CD4-positive, alpha-beta T cell treated with Interleukin-4 for 4 hours (primary cell): ENCODE data around the gene REEP5.
"Not testable (repeated sequence)": the region's sequence is repeated elsewhere in the genome, so short reads cannot be mapped to it uniquely, and the experiment has no call there.

Experiments used
- DNase-seq: peaks from one replicate; pipeline ENCODE4 v3.0.0-alpha.2; 2020

REEP5 gene

GRCh38 chr5:112931473-112931872, 9.4 kb upstream of the REEP5 start:
- no peak for DNase-seq

DNA sequence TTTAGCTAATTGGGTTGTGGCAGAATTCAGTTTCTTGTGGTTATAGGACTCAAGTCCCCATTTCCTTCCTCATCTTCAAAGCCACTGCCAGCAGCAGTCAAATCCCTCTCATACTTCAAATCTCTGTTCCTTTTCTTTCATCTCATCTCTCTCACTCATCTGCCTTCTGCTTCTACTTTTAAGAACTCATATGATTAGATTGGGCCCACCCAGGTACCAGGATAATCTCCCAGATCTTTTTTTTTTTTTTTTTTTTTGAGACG, 8.0 kb upstream of the REEP5 start:
- peak; percentile 63 for DNase-seq

- peak; percentile 41 for DNase-seq
Measured at GRCh38 chr5:112929336-112930081, 7.5 kb upstream of the REEP5 start.

GRCh38 chr5:112923988-112924387, 2.0 kb upstream of the REEP5 start:
- no peak for DNase-seq

GRCh38 chr5:112923148-112923917, 1.3 kb upstream of the REEP5 start:
- DNase-seq = peak; percentile 56

DNA sequence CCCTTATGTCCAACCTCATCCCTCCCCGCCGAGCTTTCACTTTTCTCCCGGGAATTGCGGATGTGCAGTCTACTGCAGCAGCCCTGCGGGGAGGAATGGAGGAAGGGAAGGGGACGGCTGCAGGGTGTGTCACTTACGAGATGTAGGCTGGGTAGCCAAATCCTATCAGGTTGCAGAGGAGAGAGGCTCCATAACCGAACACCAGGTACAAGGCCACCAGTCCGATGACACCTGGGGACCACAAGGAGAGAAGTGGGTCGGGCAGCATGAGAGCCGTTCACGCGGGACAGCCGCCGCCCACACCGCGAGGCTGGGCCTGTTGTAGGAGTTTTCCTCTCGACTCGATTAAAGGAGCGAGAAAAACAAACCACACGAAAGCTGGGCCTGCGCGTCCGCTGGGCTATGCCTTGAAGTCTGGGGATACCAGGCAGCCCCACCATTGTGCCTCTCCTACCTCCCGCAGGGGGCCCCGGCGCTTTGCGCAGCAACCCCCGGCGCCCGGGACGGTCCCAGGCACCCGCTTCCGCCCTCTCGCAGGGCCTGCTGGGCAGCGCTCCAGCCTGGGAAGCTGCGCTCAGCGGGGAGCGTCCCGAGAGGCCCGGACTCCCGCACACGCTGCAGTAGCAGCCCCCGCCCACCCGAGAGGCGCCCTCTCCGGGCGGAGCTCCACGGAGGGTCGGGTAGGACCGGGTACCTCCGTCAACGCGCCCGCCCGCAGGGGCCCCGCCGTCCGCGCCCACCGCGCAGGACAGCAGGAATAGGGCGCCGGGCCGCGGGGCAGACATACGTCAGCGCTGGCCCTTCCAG, 798 bp downstream of the REEP5 start:
- peak; percentile 42 for DNase-seq

- no peak for DNase-seq
Measured at GRCh38 chr5:112919972-112920371, 2.1 kb downstream of the REEP5 start.

DNA sequence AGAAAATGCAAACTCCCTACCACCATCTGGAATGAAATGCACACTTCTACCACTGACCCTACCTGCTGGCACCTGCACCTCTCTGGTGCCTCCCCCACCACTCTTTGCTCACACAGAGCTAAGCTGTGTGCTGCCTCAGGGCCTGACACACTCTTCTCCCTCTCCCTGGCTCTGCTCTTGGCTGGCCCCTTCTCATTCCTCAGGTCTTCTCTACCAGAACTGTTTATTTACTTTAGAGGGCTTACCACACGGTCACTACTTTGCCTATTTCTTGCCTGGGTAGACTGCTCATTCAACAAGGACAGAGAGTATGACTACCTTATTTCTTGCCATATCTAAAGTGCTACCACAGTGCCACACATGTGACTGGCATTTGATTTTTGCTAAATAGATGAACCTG, 3.3 kb downstream of the REEP5 start:
- no peak for DNase-seq

- DNase-seq = no peak
Measured at GRCh38 chr5:112918136-112918535, 3.9 kb downstream of the REEP5 start.

DNA sequence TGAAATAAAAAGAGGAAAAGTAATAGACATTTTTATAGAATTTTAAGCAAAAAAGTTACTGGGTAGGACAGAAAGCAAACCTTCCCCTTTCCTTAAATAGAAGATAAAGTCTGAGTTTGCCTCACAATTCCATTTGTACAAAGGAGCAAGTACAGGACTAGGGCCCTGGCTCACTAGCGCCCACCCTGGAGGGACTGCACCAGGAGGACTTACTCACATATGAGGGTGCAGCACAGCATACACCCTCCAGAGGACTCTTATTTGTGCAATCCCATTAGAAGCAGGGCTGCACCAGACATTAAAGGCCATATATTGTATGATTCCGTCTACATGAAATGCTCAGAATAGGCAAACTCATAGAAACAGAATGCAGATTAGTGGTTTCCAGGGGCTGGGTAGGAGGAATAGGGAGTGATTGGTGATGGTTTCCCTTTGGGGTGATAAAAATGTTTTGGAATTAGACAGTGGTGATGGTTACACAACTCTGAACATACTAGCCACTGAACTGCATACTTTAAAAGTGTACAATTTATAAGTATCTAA, 4.5 kb downstream of the REEP5 start:
- no peak for DNase-seq

DNA sequence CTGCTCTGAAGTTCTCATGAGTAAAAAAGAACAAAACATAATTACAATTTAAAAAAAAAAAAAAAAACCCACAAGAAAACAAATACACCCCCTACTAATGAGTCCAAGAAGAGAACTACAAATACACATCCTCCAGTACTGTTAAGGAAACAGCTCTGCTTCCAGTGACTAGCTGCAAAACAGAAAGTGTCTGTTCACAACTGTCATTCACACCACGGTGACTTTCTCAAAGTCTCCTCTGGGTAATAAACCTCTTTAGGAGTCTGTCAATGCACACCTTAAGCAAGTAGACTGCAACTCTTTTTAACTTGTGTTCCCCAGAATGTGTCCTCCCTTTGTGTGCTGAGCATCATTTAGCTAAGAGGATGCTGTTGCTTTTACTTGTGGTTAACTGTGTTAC, 6.2 kb downstream of the REEP5 start:
- peak; percentile 30 for DNase-seq

GRCh38 chr5:112914584-112914983, 7.4 kb downstream of the REEP5 start:
- no peak for DNase-seq

DNA sequence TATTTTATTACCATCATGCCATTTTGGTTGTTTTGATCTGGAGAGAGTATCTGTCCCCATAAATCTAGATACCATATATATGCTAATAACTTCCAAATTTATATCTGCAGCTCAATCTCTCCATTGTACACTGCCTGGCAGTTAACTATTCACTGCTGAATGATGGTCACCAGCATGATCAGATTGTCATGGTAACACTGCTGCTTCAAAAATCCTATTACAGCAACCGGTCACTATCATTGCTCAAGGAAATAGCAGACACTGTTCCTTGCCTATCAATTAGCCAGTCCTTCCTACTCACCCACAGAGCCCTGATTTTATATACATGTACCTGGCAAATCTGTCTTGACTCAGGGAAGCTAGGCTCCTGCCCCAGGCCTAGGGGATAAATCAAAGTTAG, 11.5 kb downstream of the REEP5 start:
- no peak for DNase-seq

- no peak for DNase-seq
Measured at GRCh38 chr5:112908854-112909253, 13.2 kb downstream of the REEP5 start.

DNA sequence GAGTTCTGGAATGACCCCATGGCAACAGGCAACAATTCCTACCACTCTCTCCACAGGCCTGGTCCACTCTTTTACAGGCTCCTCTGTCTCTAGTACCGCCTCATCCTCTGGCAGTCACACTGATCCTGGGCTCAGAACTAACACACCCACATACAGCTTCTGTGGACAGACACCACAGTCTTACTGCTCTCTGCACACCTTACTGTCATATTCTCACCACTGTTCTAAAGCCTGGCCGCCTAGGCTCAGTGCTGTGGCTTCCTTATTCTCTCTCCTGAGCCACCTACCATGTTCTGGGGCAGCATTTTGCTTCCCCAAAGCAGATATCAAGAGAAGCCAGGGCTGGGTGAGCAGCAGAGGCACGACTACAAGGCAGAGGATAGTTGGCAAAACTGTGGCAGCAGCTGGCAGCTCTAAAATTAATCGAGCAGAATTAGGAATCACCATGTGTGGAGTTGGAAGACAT, 14.8 kb downstream of the REEP5 start:
- DNase-seq = no peak

DNA sequence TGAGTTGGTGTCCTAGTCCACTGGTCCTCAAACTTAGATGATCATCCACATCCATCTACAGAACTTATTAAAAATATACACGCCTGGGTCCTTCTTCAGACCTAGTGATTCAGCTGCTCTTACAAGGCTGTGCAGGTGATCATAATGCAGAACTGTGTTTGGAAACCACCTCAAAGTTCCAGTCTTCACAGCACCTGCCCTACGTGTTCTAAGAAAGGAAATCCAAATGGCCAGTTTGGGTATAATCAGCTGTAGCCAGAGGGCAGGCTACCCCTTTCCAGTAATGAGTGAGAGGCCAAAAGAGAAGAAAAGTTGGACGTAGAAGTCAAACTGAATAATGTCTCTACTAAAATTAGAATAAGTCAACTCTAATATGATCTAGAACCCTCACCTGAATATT, 15.4 kb downstream of the REEP5 start:
- no peak for DNase-seq

- not testable (repeated sequence) for DNase-seq
Measured at GRCh38 chr5:112904996-112905395, 17.0 kb downstream of the REEP5 start.

DNA sequence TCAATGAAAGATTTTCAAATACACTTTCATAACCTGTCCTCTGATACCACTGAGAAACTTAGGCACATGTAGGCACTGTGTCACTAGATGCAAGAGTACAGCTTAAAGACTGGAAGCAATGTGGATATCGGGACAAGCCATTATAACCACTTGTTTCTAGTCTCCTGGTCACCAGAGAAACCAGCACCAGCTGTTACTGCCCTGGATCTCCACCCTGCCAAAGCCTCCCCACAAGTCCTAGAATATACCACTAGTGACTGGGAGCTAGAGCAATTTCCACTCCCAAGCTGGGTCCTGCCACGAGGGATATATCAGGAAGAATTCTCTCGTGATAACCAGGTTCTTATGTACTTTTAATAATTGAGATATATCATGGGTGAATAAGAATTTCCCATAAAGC, 19.5 kb downstream of the REEP5 start:
- no peak for DNase-seq

GRCh38 chr5:112895682-112896081, 26.3 kb downstream of the REEP5 start:
- DNase-seq = no peak

DNA sequence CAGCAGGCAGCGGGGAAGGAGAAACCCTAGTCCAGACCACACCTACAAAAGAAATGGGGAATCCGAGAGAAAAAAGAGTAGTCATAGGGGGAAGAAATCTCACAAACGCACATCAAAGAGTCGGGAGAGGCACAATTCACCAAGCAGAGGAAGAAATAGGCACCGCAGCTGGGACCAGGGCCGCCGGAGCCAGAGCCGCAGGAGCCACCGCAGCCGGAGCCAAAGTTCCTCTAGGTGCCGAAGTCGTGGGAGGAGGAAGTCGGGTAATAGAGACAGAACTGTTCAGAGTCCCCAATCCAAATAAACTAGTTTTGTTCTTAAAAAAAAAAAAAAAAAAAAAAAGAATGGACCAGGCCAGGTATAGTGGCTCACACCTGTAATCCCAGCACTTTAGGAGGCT, 29.3 kb downstream of the REEP5 start:
- no peak for DNase-seq

- not testable (repeated sequence) for DNase-seq
Measured at GRCh38 chr5:112892066-112892465, 30.0 kb downstream of the REEP5 start.

DNA sequence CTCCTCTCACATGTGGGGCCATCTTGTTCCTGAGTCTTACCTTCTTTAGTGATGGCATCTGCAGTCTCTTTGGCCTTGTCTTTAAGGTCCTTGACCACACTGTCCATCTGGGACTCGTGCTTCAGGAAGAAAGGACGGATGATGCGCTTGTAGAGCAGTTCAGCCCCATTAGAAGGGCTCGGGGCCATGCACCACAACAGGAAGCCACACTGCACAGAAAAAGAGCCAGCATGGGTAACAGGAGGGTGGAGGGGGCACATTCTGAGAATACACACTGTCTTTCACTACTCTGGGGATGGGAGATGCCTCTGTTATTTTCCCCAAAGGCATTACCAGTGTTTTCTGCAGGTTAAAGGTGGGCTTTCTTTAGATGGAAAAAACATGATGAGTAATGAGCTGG, 35.1 kb downstream of the REEP5 start:
- DNase-seq = peak; percentile 34

DNA sequence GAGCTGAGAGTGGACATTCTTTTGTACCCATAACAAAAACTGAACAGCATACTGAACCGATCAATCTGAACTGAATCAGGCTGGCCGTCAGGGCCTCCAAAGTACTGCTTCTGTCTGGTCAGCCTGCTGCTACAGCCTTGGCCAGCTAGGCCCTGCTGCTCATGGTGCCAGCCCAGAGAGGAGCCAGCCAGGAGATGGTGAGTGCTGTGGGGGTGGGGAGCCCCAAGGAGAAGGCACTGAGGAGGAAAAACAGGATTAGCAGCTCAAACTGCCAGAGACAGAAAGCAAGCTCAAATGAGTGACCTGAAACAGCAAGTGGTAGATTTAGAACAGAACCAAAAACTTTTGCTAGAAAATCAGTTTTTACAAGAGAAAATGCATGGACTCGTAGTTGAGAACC, 37.0 kb downstream of the REEP5 start:
- no peak for DNase-seq

DNA sequence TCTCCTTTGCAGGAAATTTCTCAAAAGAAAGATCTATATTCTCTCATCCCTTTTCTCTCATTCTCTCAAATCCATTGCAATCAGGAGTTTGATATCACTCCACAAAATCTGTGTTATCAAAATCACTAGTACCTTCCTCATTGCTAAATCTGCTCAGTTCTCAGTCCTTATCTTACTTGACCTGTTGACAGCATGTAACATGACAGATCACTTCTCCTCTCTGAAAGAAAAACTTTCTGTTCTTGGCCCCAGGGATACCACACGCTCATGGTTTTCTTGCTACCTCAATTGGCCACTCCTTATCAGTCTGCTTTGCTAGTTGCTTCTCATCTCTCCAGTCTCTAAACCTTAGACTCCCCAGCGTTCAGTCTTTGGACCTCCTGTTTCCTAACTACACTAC, 38.8 kb downstream of the REEP5 start:
- no peak for DNase-seq
